Neural crest cell (in vitro differentiated cells): ENCODE data around the gene TFF3. TPM values are rescaled to one million over a fixed set of nuclear protein-coding genes. Genes with fewer than 3 reads are reported as not detected.

Source experiments
- DNase-seq: peaks from one replicate; pipeline ENCODE4 v3.0.0; 2021; ENCODE audit warnings: low read depth, mixed read lengths, low spot score
- H3K27ac Mint-ChIP-seq: one replicate; pipeline ENCODE4 v1.8.0; 2021; ENCODE audit warnings: mild to moderate bottlenecking, mixed read lengths; ENCODE audit not compliant: unreplicated experiment
- H3K27me3 Mint-ChIP-seq: 2 replicates; pipeline ENCODE4 v1.8.0; 2021; ENCODE audit warnings: low read depth, mild to moderate bottlenecking, mixed read lengths
- H3K36me3 Mint-ChIP-seq: 2 replicates; pipeline ENCODE4 v1.8.0; 2021; ENCODE audit warnings: low read depth, mild to moderate bottlenecking, mixed read lengths
- H3K4me1 Mint-ChIP-seq: 2 replicates; pipeline ENCODE4 v1.8.0; 2021; ENCODE audit warnings: mixed read lengths
- H3K4me3 Mint-ChIP-seq: one replicate; pipeline ENCODE4 v1.8.0; 2021; ENCODE audit warnings: mild to moderate bottlenecking, mixed read lengths
- H3K9me3 Mint-ChIP-seq: 2 replicates; pipeline ENCODE4 v1.8.0; 2021; ENCODE audit warnings: mixed read lengths
- CTCF ChIP-seq: fragments of 200-600 bp; sonication (generic); conservative IDR thresholded peaks from 2 replicates; pipeline ENCODE4 v1.5.0; 2021; ENCODE audit warnings: antibody characterized with exemption, mild to moderate bottlenecking
- total RNA-seq: library from RNA; stranded (reverse); gene quantifications from 2 replicates; pipeline ENCODE4 v1.2.1, GENCODE V29; 2021

The TFF3 gene
- total RNA-seq, 1 donor from 2014 or later, result not detected

GRCh38 chr21:42301371-42302075 lies 13.7 kb downstream of the TFF3 start:
- DNase-seq, result no peak
- Mint-ChIP-seq H3K36me3 (no peaks in the 10 kb centered on the region), H3K27me3 (peaks cover 5% of the 10 kb centered on the region), H3K4me3 (no peak overlapping the region), H3K9me3 (no peaks in the 10 kb centered on the region), H3K4me1 (no peaks in the 10 kb centered on the region), H3K27ac (no peak overlapping the region)
- TF ChIP-seq CTCF, result no peak

GRCh38 chr21:42300956-42301355 lies 14.3 kb downstream of the TFF3 start:
- H3K9me3 Mint-ChIP-seq, result no peaks in the 10 kb centered on the region
- DNase-seq, result no peak
- no peak overlapping the region for H3K27ac Mint-ChIP-seq
- H3K36me3 Mint-ChIP-seq, result no peaks in the 10 kb centered on the region
- H3K27me3 Mint-ChIP-seq, result peaks cover 5% of the 10 kb centered on the region
- TF ChIP-seq CTCF, result no peak
- no peak overlapping the region for H3K4me3 Mint-ChIP-seq
- H3K4me1 Mint-ChIP-seq, result no peaks in the 10 kb centered on the region

GRCh38 chr21:42300045-42300583 lies 15.1 kb downstream of the TFF3 start:
- DNase-seq, result no peak
- Mint-ChIP-seq H3K36me3 (peaks cover 5% of the 10 kb centered on the region), H3K27ac (no peak overlapping the region), H3K27me3 (peaks cover 5% of the 10 kb centered on the region), H3K9me3 (no peaks in the 10 kb centered on the region), H3K4me3 (no peak overlapping the region), H3K4me1 (peaks cover 6% of the 10 kb centered on the region)
- no peak for TF ChIP-seq CTCF

GRCh38 chr21:42299324-42300044 lies 15.7 kb downstream of the TFF3 start:
- TF ChIP-seq CTCF, result no peak
- no peak overlapping the region for H3K4me3 Mint-ChIP-seq
- H3K36me3 Mint-ChIP-seq, result peaks cover 5% of the 10 kb centered on the region
- no peak overlapping the region for H3K27ac Mint-ChIP-seq
- no peak for DNase-seq
- H3K4me1 Mint-ChIP-seq, result peaks cover 6% of the 10 kb centered on the region
- H3K27me3 Mint-ChIP-seq, result peaks cover 5% of the 10 kb centered on the region
- H3K9me3 Mint-ChIP-seq, result no peaks in the 10 kb centered on the region

GRCh38 chr21:42298657-42299056 lies 16.6 kb downstream of the TFF3 start:
- Mint-ChIP-seq H3K27me3 (peaks cover 5% of the 10 kb centered on the region), H3K4me1 (peaks cover 6% of the 10 kb centered on the region), H3K4me3 (no peak overlapping the region), H3K27ac (no peak overlapping the region), H3K9me3 (no peaks in the 10 kb centered on the region), H3K36me3 (peaks cover 5% of the 10 kb centered on the region)
- no peak for TF ChIP-seq CTCF
- DNase-seq, result no peak
